Trophoblast cell (in vitro differentiated cells and primary cell): Measurements from ENCODE around the gene TNFRSF25.
A peak's percentile ranks its signal among the peaks of the same experiment; 100 is the strongest.

Experiments
- DNase-seq, 2 donors: peaks; one replicate each; pipeline ENCODE4 v3.0.0-alpha.2; 2016
- H2AFZ ChIP-seq: 2 replicates; pipeline ENCODE4 v1.6.1; 2013; ENCODE audit warnings: low read length, moderate library complexity, mild to moderate bottlenecking; ENCODE audit not compliant: insufficient read depth, poor library complexity
- H2AK5ac ChIP-seq: 2 replicates; pipeline ENCODE4 v1.6.1; 2013; ENCODE audit warnings: mild to moderate bottlenecking, low read length
- H2BK120ac ChIP-seq: 2 replicates; pipeline ENCODE4 v1.6.1; 2013; ENCODE audit warnings: low read length, mild to moderate bottlenecking, moderate library complexity; ENCODE audit not compliant: insufficient read depth, poor library complexity
- H2BK12ac ChIP-seq: 2 replicates; pipeline ENCODE4 v1.6.1; 2013; ENCODE audit warnings: mild to moderate bottlenecking, low read length, moderate library complexity
- H2BK5ac ChIP-seq: 2 replicates; pipeline ENCODE4 v1.6.1; 2013; ENCODE audit warnings: low read length, low read depth, moderate library complexity, mild to moderate bottlenecking; ENCODE audit not compliant: poor library complexity
- H3K14ac ChIP-seq: 2 replicates; pipeline ENCODE4 v1.6.1; 2013; ENCODE audit warnings: mild to moderate bottlenecking, low read length
- H3K18ac ChIP-seq: 2 replicates; pipeline ENCODE4 v1.6.1; 2013; ENCODE audit warnings: mild to moderate bottlenecking, low read length
- H3K23ac ChIP-seq: 2 replicates; pipeline ENCODE4 v1.6.1; 2013; ENCODE audit warnings: low read length
- H3K27ac ChIP-seq: 2 replicates; pipeline ENCODE4 v1.5.1; 2013; ENCODE audit warnings: low read depth, mild to moderate bottlenecking, inconsistent platforms, low read length, moderate library complexity
- H3K27me3 ChIP-seq: 2 replicates; pipeline ENCODE4 v1.6.1; 2013; ENCODE audit warnings: inconsistent platforms, mild to moderate bottlenecking, low read length, moderate library complexity; ENCODE audit not compliant: insufficient read depth
- H3K36me3 ChIP-seq, 2 experiments: 1 replicate in 1 of 2; 2 replicates in 1 of 2; pipeline ENCODE4 v1.6.1; 2013; ENCODE audit warnings: low read length in 2 of 2, mild to moderate bottlenecking in 2 of 2, moderate library complexity in 1 of 2; ENCODE audit not compliant: insufficient read depth in 2 of 2, control insufficient read depth in 1 of 2
- H3K4ac ChIP-seq: 2 replicates; pipeline ENCODE4 v1.6.1; 2013; ENCODE audit warnings: low read depth, mild to moderate bottlenecking, low read length, moderate library complexity
- H3K4me1 ChIP-seq, 2 experiments: 1 replicate in 1 of 2; 2 replicates in 1 of 2; pipeline ENCODE4 v1.6.1; 2013; ENCODE audit warnings: low read length in 2 of 2, mild to moderate bottlenecking in 2 of 2, moderate library complexity in 1 of 2; ENCODE audit not compliant: insufficient read depth in 2 of 2, control insufficient read depth in 1 of 2
- H3K4me2 ChIP-seq: 2 replicates; pipeline ENCODE4 v1.6.1; 2013; ENCODE audit warnings: inconsistent platforms, mild to moderate bottlenecking, low read length, moderate library complexity
- H3K4me3 ChIP-seq: 2 replicates; pipeline ENCODE4 v1.5.1; 2013; ENCODE audit warnings: mild to moderate bottlenecking, low read depth, low read length, inconsistent platforms
- H3K79me1 ChIP-seq: one replicate; pipeline ENCODE4 v1.6.1; 2013; ENCODE audit warnings: low read length
- H3K79me2 ChIP-seq: 2 replicates; pipeline ENCODE4 v1.6.1; 2013; ENCODE audit warnings: low read length, mild to moderate bottlenecking; ENCODE audit not compliant: control insufficient read depth, insufficient read depth, poor library complexity
- H3K9ac ChIP-seq: 2 replicates; pipeline ENCODE4 v1.6.1; 2013; ENCODE audit warnings: mild to moderate bottlenecking, low read length
- H3K9me3 ChIP-seq: 2 replicates; pipeline ENCODE4 v1.6.1; 2013; ENCODE audit warnings: low read depth, mild to moderate bottlenecking, control low read depth, inconsistent platforms, low read length; ENCODE audit not compliant: insufficient read depth
- H4K12ac ChIP-seq: 2 replicates; pipeline ENCODE4 v1.6.1; 2013; ENCODE audit warnings: low read depth, mild to moderate bottlenecking, low read length, moderate library complexity
- H4K8ac ChIP-seq: 2 replicates; pipeline ENCODE4 v1.6.1; 2013; ENCODE audit warnings: low read depth, mild to moderate bottlenecking, low read length, moderate library complexity
- H4K91ac ChIP-seq: one replicate; pipeline ENCODE4 v1.6.1; 2013; ENCODE audit warnings: low read depth, mild to moderate bottlenecking, low read length, moderate library complexity
- WGBS: extraction: QIAGEN DNeasy Blood & Tissue Kit; methylation state at CpG from one replicate; pipeline ENCODE4 v1.1.7; 2013; ENCODE audit warnings: missing lambda C conversion rate; ENCODE audit not compliant: insufficient read length, insufficient coverage; ENCODE audit errors: extremely low coverage; 5-methylcytosine and 5-hydroxymethylcytosine counted together

Gene TNFRSF25

DNA sequence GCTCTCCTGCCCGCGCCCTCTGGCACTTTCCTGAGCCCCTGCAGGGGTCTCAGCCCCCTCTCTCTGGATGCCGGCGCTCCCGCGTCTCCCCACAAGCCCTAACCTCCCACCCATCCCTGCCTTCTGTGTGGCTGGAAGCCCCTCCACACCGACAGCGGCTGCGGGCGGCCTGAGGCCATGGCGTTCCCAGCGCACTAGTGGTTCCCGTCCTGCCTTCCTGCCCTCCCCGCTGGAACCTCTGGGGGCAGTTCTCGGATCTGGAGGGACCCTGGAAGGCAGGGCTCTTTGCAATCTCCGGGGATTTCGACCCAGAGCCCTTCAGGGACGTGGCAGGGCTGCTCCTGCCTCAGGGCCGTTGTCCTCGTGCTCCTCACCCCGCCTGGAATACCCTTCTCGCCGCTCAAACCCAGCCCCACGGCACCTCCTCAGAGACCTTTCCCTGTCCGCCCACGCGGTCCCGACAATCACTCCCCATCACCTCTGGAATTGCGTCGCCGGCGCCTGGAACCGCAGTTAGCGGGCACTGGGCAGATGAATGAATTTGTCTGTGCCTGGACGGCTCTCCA is 41.9 kb downstream of the TNFRSF25 start:
- Histone ChIP-seq H2BK5ac (no peak overlapping the region), H2BK12ac (no peak overlapping the region), H3K27ac (no peak overlapping the region), H3K4me3 (no peak overlapping the region), H2AFZ (no peak overlapping the region), H3K23ac (no peak overlapping the region), H3K27me3 (peaks cover 54% of the 10 kb centered on the region), H2AK5ac (no peak overlapping the region), H3K4ac (no peak overlapping the region), H4K91ac (no peak overlapping the region), H3K4me1 (peaks cover 2 to 11% of the 10 kb centered on the region in 2 experiments), H3K14ac (no peak overlapping the region), H3K18ac (no peak overlapping the region), H3K36me3 (no peaks in the 10 kb centered on the region), H3K79me2 (no peaks in the 10 kb centered on the region), H4K8ac (no peak overlapping the region), H3K79me1 (no peaks in the 10 kb centered on the region), H3K9ac (no peak overlapping the region), H3K9me3 (peaks cover 7% of the 10 kb centered on the region), H2BK120ac (no peak overlapping the region), H4K12ac (no peak overlapping the region), H3K4me2 (no peak overlapping the region)
- WGBS, result no CpG with 5 or more reads among the region's 35 CpGs
- no peak for DNase-seq

DNA sequence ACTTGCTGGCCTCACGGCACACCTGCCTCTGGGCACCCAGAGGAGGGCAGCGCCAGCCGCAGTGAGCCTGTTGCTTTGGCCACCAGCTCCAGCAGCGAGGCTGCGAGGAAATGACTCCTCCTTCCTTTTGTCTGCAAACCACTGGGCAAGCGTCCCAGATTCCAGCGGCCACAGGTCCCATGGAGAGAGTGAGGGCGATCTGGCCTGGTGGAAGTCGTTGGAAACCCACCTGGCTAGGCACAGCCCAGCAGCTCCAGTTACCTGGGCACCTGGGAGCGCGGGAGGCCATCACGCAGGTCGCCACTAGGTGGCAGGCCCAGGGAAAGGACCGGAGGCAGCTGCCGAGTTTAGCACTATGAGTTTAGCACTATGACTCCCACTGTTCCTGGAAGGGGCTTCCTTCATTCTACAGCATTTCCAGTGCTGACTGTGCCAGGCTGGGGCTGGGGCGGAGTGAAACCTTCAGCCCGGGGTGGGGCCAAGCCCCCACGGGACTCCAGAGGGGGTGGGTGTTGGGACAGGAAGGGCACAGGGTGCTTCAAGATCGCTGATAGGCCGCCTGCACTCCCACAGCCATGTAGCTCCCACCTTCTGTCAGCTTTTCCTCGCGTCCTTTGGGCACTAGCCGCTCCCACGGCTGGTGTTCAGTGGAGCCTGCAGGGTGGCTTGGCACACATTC is 42.5 kb downstream of the TNFRSF25 start:
- no peak overlapping the region for H2BK120ac ChIP-seq
- H2AK5ac ChIP-seq, result no peak overlapping the region
- no peaks in the 10 kb centered on the region for H3K79me1 ChIP-seq
- H4K8ac ChIP-seq, result no peak overlapping the region
- no peak overlapping the region for H3K4me2 ChIP-seq
- no peak overlapping the region for H2AFZ ChIP-seq
- H3K27ac ChIP-seq, result no peak overlapping the region
- peaks cover 2 to 11% of the 10 kb centered on the region in 2 experiments for H3K4me1 ChIP-seq
- no peak overlapping the region for H2BK5ac ChIP-seq
- H4K91ac ChIP-seq, result no peak overlapping the region
- no peak overlapping the region for H3K23ac ChIP-seq
- H3K14ac ChIP-seq, result no peak overlapping the region
- no peaks in the 10 kb centered on the region for H3K79me2 ChIP-seq
- H3K4ac ChIP-seq, result no peak overlapping the region
- H4K12ac ChIP-seq, result no peak overlapping the region
- no peaks in the 10 kb centered on the region for H3K36me3 ChIP-seq
- no peak overlapping the region for H3K18ac ChIP-seq
- H3K9me3 ChIP-seq, result peaks cover 7% of the 10 kb centered on the region
- H3K4me3 ChIP-seq, result no peak overlapping the region
- H3K9ac ChIP-seq, result no peak overlapping the region
- no peak overlapping the region for H2BK12ac ChIP-seq
- no CpG with 5 or more reads among the region's 24 CpGs for WGBS
- peaks cover 59% of the 10 kb centered on the region for H3K27me3 ChIP-seq
- DNase-seq, result peak; percentile 74 to 85

DNA sequence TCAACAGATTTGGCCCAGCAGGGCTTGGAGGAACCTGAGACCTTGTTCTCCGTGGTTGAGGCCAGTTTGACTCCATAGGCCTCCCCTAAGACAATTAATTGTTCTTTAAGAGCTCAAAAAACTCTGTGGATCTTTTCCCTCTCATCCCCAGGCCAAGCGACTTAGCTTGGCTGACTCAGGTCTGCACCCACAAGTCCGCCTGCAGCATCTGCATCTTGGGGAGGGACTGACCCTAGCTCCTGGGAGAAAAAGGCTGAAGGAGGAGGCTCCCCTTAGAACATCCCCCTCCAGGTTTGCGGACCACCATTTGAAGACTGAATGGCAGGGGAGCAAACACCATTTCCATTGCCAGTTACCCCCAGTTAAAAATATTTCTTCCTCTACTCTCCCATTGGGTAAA is 44.7 kb downstream of the TNFRSF25 start:
- Histone ChIP-seq H3K36me3 (no peaks in the 10 kb centered on the region), H3K14ac (no peak overlapping the region), H2BK120ac (no peak overlapping the region), H3K4ac (no peak overlapping the region), H3K27ac (no peak overlapping the region), H4K12ac (no peak overlapping the region), H3K4me1 (peaks cover 2 to 17% of the 10 kb centered on the region in 2 experiments), H3K79me1 (no peaks in the 10 kb centered on the region), H3K4me2 (no peak overlapping the region), H3K27me3 (peaks cover 67% of the 10 kb centered on the region), H4K91ac (no peak overlapping the region), H3K23ac (no peak overlapping the region), H3K4me3 (no peak overlapping the region), H4K8ac (no peak overlapping the region), H3K9me3 (peaks cover 10% of the 10 kb centered on the region), H3K9ac (no peak overlapping the region), H2AK5ac (no peak overlapping the region), H2BK12ac (no peak overlapping the region), H3K18ac (no peak overlapping the region), H3K79me2 (no peaks in the 10 kb centered on the region), H2AFZ (no peak overlapping the region), H2BK5ac (no peak overlapping the region)
- no CpG with 5 or more reads among the region's 4 CpGs for WGBS
- no peak for DNase-seq

DNA sequence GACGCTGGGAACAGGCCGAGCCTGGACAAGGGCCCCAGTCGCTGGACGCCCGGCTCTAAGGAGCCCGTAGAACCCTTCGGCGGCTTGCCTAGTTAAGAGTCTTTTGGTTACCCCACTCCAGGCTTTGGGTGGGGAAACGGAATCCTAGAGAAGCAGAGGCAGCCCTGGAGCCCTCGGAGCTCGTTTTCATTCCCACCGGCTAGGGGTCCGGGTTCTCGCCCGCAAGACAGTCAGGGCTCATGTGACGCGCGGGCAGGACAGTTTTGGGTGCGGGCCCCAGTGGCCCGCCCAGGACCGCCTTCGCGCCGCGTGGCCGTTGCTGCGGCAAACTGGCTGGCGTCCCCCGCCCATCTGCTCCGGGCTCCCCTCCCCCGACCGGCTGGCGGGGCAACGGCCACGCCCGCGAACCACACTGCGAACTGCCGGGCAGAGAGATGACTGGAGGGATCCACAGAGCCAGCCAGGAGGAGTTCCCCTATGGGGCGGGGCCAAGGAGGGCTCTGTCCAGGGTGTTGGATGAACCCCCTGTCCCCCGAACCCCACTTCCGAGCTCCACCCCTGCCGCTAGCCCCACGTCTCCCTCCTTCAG is 45.4 kb downstream of the TNFRSF25 start:
- Histone ChIP-seq H2AFZ (no peak overlapping the region), H3K4me3 (no peak overlapping the region), H3K4me1 (peaks cover 4 to 21% of the 10 kb centered on the region in 2 experiments), H3K4ac (no peak overlapping the region), H3K14ac (no peak overlapping the region), H3K23ac (no peak overlapping the region), H3K9ac (no peak overlapping the region), H3K79me1 (no peaks in the 10 kb centered on the region), H3K18ac (no peak overlapping the region), H3K79me2 (no peaks in the 10 kb centered on the region), H2BK120ac (no peak overlapping the region), H2BK5ac (no peak overlapping the region), H4K91ac (no peak overlapping the region), H2BK12ac (no peak overlapping the region), H2AK5ac (no peak overlapping the region), H3K9me3 (peaks cover 8% of the 10 kb centered on the region), H3K27me3 (peaks cover 60% of the 10 kb centered on the region), H3K27ac (no peak overlapping the region), H3K36me3 (no peaks in the 10 kb centered on the region), H4K12ac (no peak overlapping the region), H4K8ac (no peak overlapping the region), H3K4me2 (no peak overlapping the region)
- no CpG with 5 or more reads among the region's 44 CpGs for WGBS
- peak in 1 of 2 donors; percentile 29 for DNase-seq
